CD4-positive, alpha-beta T cell (primary cell): ENCODE data around the gene LDOC1. TPM values are rescaled to one million over a fixed set of nuclear protein-coding genes. Genes with fewer than 3 reads are reported as not detected.
"Not testable (repeated sequence)": the region's sequence is repeated elsewhere in the genome, so short reads cannot be mapped to it uniquely, and the experiment has no call there.

Experiments
- ATAC-seq: fragments of 200-7000 bp; cut with Tn5 transposase; one replicate; pipeline ENCODE4 v1.10.0; 2022; ENCODE audit warnings: mild to moderate bottlenecking; ENCODE audit not compliant: poor library complexity
- CTCF ChIA-PET: fragments of 350-600 bp; sonication (Branson Sonifier 250); formaldehyde crosslinking; loops from one replicate; lab custom pipeline; 2021; ENCODE audit warnings: antibody characterized with exemption, inconsistent platforms; lab: Charles Lee
- POLR2A ChIA-PET: fragments of 350-600 bp; sonication (Branson Sonifier 250); formaldehyde crosslinking; loops from one replicate; lab custom pipeline; 2021; ENCODE audit warnings: antibody characterized with exemption, inconsistent platforms; lab: Charles Lee
- DNase-seq, 14 experiments: peaks; one replicate each; pipeline ENCODE4 v3.0.0-alpha.2; 2013 to 2020; ENCODE audit warnings: mixed read lengths in 2 of 14
- H3K27ac ChIP-seq, 2 donors: one replicate each; pipeline versions ENCODE4 v1.5.1 to v1.7.0; 2013; ENCODE audit warnings: low read length in 2 of 2, low read depth in 1 of 2, mild to moderate bottlenecking in 1 of 2
- H3K27me3 ChIP-seq, 2 experiments: 1 replicate in 1 of 2; 2 replicates in 1 of 2; pipeline versions ENCODE4 v1.6.1 to v1.7.0; 2013; ENCODE audit warnings: low read length in 2 of 2, control low read depth in 1 of 2, mild to moderate bottlenecking in 1 of 2, moderate library complexity in 1 of 2; ENCODE audit not compliant: insufficient read depth in 2 of 2, control insufficient read depth in 1 of 2
- H3K36me3 ChIP-seq: one replicate; pipeline ENCODE4 v1.6.1; 2013; ENCODE audit warnings: low read length, control low read depth; ENCODE audit not compliant: insufficient read depth
- H3K4me1 ChIP-seq: one replicate; pipeline ENCODE4 v1.6.1; 2013; ENCODE audit warnings: low read length, control low read depth; ENCODE audit not compliant: insufficient read depth
- H3K4me3 ChIP-seq: one replicate; pipeline ENCODE4 v1.5.1; 2013; ENCODE audit warnings: mild to moderate bottlenecking, low read length, moderate library complexity
- H3K9me3 ChIP-seq, 2 experiments: 1 replicate in 1 of 2; 2 replicates in 1 of 2; pipeline versions ENCODE4 v1.6.1 to v1.7.0; 2013; ENCODE audit warnings: low read length in 2 of 2, mild to moderate bottlenecking in 2 of 2, control low read depth in 1 of 2, moderate library complexity in 1 of 2; ENCODE audit not compliant: control insufficient read depth in 1 of 2, insufficient read depth in 1 of 2
- H3K27ac Mint-ChIP-seq: one replicate; pipeline ENCODE4 v1.8.0; 2020; ENCODE audit warnings: mixed read lengths
- H3K27me3 Mint-ChIP-seq: one replicate; pipeline ENCODE4 v1.8.0; 2021; ENCODE audit warnings: mixed read lengths
- H3K36me3 Mint-ChIP-seq: one replicate; pipeline ENCODE4 v1.8.0; 2021; ENCODE audit warnings: low read depth, mixed read lengths
- H3K4me1 Mint-ChIP-seq: one replicate; pipeline ENCODE4 v1.8.0; 2021; ENCODE audit warnings: low read depth, mixed read lengths
- H3K4me3 Mint-ChIP-seq: one replicate; pipeline ENCODE4 v1.8.0; 2020; ENCODE audit warnings: mild to moderate bottlenecking, mixed read lengths
- H3K9me3 Mint-ChIP-seq: one replicate; pipeline ENCODE4 v1.8.0; 2020; ENCODE audit warnings: mixed read lengths
- intact Hi-C, 2 experiments: fragments of 100-400 bp; cut with DNase I in 1 of 2; cut with micrococcal nuclease in 1 of 2; formaldehyde crosslinking; loops; one replicate each; pipeline versions ENCODE4 v1.15.1 to v1.9.0; 2023 to 2025; cut with DNase I, micrococcal nuclease
- total RNA-seq, 174 experiments: library from RNA in 2 of 174; stranded (reverse) in 2 of 174; gene quantifications; one replicate each; pipeline ENCODE4 v1.2.3 and lab custom pipeline; 2021 to 2026
- TF ChIP-seq, protein P1 (sequence below): fragments of 200-600 bp; IDR thresholded peaks from one replicate; pipeline ENCODE4 v1.8.0; 2022; ENCODE audit warnings: antibody characterized with exemption, mild to moderate bottlenecking

Gene LDOC1
- total RNA-seq, 2 experiments from 2014 or later = 5.9 to 6.2 TPM

DNA sequence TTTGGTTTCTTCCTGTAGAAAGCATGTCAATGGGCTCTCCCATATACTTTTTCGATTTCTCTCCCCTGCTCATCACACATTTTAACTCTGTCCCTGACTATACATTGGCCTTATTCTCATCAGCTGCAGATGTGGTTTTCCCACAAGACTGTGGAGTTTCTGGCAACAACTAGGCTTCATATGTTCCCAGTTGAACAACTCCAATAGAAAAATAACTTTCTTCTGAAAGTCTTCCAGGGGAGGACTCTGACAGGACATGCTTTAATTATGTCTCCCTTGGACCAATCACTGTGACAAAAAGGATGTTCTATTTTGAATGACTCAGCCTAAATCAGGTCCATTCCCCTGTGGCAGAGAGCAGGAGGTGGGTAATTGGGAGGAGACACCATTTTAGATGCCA is 37.3 kb upstream of the LDOC1 start:
- H3K9me3 ChIP-seq = no peaks in the 10 kb centered on the region
- no peak overlapping the region for H3K27ac ChIP-seq
- H3K36me3 ChIP-seq = no peaks in the 10 kb centered on the region
- H3K4me1 ChIP-seq = no peaks in the 10 kb centered on the region
- Mint-ChIP-seq H3K9me3 (peaks cover 2% of the 10 kb centered on the region), H3K4me3 (no peak overlapping the region), H3K36me3 (no peaks in the 10 kb centered on the region), H3K27me3 (no peaks in the 10 kb centered on the region), H3K27ac (no peak overlapping the region), H3K4me1 (no peaks in the 10 kb centered on the region)
- TF ChIP-seq, protein P1, sequence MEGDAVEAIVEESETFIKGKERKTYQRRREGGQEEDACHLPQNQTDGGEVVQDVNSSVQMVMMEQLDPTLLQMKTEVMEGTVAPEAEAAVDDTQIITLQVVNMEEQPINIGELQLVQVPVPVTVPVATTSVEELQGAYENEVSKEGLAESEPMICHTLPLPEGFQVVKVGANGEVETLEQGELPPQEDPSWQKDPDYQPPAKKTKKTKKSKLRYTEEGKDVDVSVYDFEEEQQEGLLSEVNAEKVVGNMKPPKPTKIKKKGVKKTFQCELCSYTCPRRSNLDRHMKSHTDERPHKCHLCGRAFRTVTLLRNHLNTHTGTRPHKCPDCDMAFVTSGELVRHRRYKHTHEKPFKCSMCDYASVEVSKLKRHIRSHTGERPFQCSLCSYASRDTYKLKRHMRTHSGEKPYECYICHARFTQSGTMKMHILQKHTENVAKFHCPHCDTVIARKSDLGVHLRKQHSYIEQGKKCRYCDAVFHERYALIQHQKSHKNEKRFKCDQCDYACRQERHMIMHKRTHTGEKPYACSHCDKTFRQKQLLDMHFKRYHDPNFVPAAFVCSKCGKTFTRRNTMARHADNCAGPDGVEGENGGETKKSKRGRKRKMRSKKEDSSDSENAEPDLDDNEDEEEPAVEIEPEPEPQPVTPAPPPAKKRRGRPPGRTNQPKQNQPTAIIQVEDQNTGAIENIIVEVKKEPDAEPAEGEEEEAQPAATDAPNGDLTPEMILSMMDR = no peak
- ChIA-PET CTCF (no interaction called here), POLR2A (no interaction called here)
- no peak for DNase-seq
- intact Hi-C loops = no loop called here
- H3K4me3 ChIP-seq = no peak overlapping the region
- ATAC-seq = no peak
- no peaks in the 10 kb centered on the region for H3K27me3 ChIP-seq

DNA sequence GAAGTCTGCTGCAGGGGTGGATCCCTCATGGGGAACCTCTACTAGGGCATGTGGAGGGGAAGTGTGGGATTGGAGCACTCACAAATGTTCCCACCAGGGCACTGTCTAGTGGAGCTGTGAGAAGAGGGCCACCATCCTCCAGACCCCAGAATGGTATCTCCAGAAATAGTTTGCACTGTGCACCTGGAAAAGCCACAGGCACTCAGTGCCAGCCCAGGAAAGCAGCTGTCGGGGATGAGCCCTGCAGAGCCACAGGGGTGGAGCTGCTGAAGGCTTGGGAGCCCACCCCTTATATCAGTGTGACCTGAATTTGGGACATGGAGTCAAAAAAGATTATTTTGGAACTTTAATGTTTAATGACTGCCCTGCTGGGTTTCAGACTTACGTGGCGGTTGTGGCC is 25.0 kb upstream of the LDOC1 start:
- Mint-ChIP-seq H3K27me3 (no peaks in the 10 kb centered on the region), H3K4me3 (no peak overlapping the region), H3K36me3 (no peaks in the 10 kb centered on the region), H3K4me1 (no peaks in the 10 kb centered on the region), H3K27ac (no peak overlapping the region), H3K9me3 (no peaks in the 10 kb centered on the region)
- intact Hi-C loops = no loop called here
- ATAC-seq (no peak), DNase-seq (no peak)
- H3K36me3 ChIP-seq = no peaks in the 10 kb centered on the region
- TF ChIP-seq, protein P1 = no peak
- no peak overlapping the region for H3K27ac ChIP-seq
- no peaks in the 10 kb centered on the region for H3K27me3 ChIP-seq
- no peak overlapping the region for H3K4me3 ChIP-seq
- POLR2A ChIA-PET = no interaction called here
- H3K9me3 ChIP-seq = no peaks in the 10 kb centered on the region
- H3K4me1 ChIP-seq = no peaks in the 10 kb centered on the region
- CTCF ChIA-PET = no interaction called here

DNA sequence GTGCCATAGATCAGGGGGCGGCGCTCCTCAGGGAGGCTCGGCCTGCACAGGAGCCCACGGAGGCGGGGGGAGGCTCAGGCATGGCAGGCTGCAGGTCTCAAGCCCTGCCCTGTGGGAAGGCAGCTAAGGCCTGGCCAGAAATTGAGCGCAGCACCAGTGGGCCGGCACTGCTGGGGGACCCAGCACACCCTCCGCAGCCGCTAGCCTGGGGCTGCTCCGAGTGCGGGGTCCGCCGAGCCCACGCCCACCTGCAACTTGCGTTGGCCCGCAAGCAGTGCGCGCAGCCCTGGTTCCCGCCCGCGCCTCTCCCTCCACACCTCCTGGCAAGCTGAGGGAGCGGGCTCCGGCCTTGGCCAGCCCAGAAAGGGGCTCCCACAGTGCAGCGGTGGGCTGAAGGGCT is 11.6 kb upstream of the LDOC1 start:
- H3K9me3 Mint-ChIP-seq, H3K4me1 ChIP-seq, H3K27ac ChIP-seq, DNase-seq, H3K27ac Mint-ChIP-seq, H3K27me3 Mint-ChIP-seq, CTCF ChIA-PET, H3K36me3 Mint-ChIP-seq, H3K4me3 ChIP-seq, H3K27me3 ChIP-seq, H3K36me3 ChIP-seq, ATAC-seq, H3K4me1 Mint-ChIP-seq, POLR2A ChIA-PET, H3K4me3 Mint-ChIP-seq, H3K9me3 ChIP-seq, intact Hi-C loops: not testable (repeated sequence)

DNA sequence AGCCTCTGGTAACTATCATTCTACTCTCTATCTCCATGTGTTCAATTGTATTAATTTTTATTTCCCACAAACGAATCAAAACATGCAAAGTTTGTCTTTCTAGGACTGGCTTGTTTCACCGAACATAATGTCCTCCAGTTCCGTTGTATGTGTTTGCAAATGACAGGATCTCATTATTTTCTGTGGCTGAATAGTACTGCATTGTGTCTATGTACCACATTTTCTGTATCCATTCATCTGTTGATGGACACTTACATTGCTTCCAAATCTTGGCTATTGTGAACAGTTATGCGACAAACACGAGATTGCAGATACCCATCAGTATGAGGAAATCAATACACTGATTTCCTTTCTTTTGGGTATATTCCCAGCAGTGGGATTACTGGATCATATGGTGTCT is 8.4 kb upstream of the LDOC1 start:
- DNase-seq (no peak), ATAC-seq (no peak)
- H3K36me3 ChIP-seq = no peaks in the 10 kb centered on the region
- TF ChIP-seq, protein P1 = no peak
- ChIA-PET CTCF (no interaction called here), POLR2A (no interaction called here)
- no peaks in the 10 kb centered on the region for H3K4me1 ChIP-seq
- H3K4me3 ChIP-seq = no peak overlapping the region
- H3K9me3 ChIP-seq = peaks cover 0 to 5% of the 10 kb centered on the region in 2 experiments
- H3K27me3 ChIP-seq = no peaks in the 10 kb centered on the region
- no peak overlapping the region for H3K27ac Mint-ChIP-seq
- H3K9me3 Mint-ChIP-seq = peaks cover 3% of the 10 kb centered on the region
- H3K27me3 Mint-ChIP-seq = no peaks in the 10 kb centered on the region
- no peak overlapping the region for H3K4me3 Mint-ChIP-seq
- no peaks in the 10 kb centered on the region for H3K4me1 Mint-ChIP-seq
- H3K36me3 Mint-ChIP-seq = no peaks in the 10 kb centered on the region
- intact Hi-C loops = no loop called here
- H3K27ac ChIP-seq = no peak overlapping the region
